Esophagus muscularis mucosa (tissue), 4 donors: ENCODE measurements around the gene KRTAP13-4.

Source experiments
- EP300 ChIP-seq: sonication (generic); formaldehyde crosslinking; IDR thresholded peaks from one replicate; pipeline ENCODE4 v1.6.1; 2017; ENCODE audit warnings: antibody characterized with exemption
- POLR2A ChIP-seq: fragments of 450-650 bp; IDR thresholded peaks from one replicate; pipeline ENCODE4 v1.6.1; 2017; ENCODE audit warnings: antibody characterized with exemption, moderate library complexity, mild to moderate bottlenecking, low read depth
- POLR2AphosphoS5 ChIP-seq, 2 donors: sonication (generic); formaldehyde crosslinking; IDR thresholded peaks; one replicate each; pipeline ENCODE4 v1.6.1; 2017; ENCODE audit warnings: antibody characterized with exemption in 2 of 2
- TF ChIP-seq, protein P1 (sequence below), 3 experiments: fragments of 200-600 bp in 2 of 3; fragments of 450-650 bp in 1 of 3; sonication (generic) in 2 of 3; IDR thresholded peaks; one replicate each; pipeline ENCODE4 v1.5.1; 2017 to 2019; ENCODE audit warnings: antibody characterized with exemption in 3 of 3, mild to moderate bottlenecking in 2 of 3, moderate library complexity in 1 of 3

DNA sequence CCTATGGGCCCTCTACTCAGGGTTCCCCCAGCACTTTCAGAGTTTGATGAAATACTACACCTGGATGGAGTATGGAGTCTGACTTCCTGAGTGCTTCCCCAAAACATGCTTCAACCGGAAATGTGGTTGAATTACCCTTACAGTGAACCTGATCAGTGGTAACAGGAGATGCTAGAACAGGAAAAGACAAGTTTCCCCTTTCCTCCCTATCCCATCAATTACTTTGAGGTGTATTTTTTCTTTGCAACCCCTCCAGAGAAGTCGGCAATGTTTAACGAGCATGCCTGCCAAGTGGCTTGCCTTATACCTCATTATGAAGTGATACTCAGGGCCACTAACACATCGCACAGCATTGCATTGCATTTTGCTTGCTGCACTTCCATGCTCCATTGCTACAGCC, 17.0 kb downstream of the KRTAP13-4 start:
- TF ChIP-seq, protein P1, sequence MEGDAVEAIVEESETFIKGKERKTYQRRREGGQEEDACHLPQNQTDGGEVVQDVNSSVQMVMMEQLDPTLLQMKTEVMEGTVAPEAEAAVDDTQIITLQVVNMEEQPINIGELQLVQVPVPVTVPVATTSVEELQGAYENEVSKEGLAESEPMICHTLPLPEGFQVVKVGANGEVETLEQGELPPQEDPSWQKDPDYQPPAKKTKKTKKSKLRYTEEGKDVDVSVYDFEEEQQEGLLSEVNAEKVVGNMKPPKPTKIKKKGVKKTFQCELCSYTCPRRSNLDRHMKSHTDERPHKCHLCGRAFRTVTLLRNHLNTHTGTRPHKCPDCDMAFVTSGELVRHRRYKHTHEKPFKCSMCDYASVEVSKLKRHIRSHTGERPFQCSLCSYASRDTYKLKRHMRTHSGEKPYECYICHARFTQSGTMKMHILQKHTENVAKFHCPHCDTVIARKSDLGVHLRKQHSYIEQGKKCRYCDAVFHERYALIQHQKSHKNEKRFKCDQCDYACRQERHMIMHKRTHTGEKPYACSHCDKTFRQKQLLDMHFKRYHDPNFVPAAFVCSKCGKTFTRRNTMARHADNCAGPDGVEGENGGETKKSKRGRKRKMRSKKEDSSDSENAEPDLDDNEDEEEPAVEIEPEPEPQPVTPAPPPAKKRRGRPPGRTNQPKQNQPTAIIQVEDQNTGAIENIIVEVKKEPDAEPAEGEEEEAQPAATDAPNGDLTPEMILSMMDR (IDR thresholded peaks at IDR 0.05), result no peak
- TF ChIP-seq POLR2AphosphoS5 (IDR thresholded peaks at IDR 0.05), result no peak
- no peak for TF ChIP-seq POLR2A
- TF ChIP-seq EP300, result no peak
